HCT116 (cell line): ENCODE measurements around the gene MATCAP1. TPM values are rescaled to one million over a fixed set of nuclear protein-coding genes. Genes with fewer than 3 reads are reported as not detected.

Source experiments
- ATAC-seq: fragments of 200-7000 bp; cut with Tn5 transposase; 2 replicates; pipeline ENCODE4 v1.9.1; 2020; ENCODE audit warnings: mild to moderate bottlenecking, moderate library complexity
- BruUV-seq: library from RNA; stranded (reverse); fragments of 400-500 nt; replicated peaks from 2 replicates; lab custom pipeline; 2021; lab: Mats Ljungman, UMichigan
- CTCF ChIA-PET: fragments of 300-600 bp; sonication (Branson Sonifier 250); formaldehyde crosslinking; loops from one replicate; lab custom pipeline; 2021; ENCODE audit warnings: antibody characterized with exemption; lab: Charles Lee
- POLR2A ChIA-PET: fragments of 300-600, 350-600 bp; sonication (Branson Sonifier 250); formaldehyde crosslinking; loops from one replicate; lab custom pipeline; 2021; ENCODE audit warnings: antibody characterized with exemption; lab: Charles Lee
- RAD21 ChIA-PET, 2 experiments: fragments of 300-600 bp; sonication (Branson Sonifier 250); formaldehyde crosslinking; loops; one replicate each; lab custom pipeline; 2023; ENCODE audit warnings: low total read pairs in 2 of 2; ENCODE audit not compliant: uncharacterized antibody in 2 of 2, unreplicated experiment in 2 of 2, low non-redundant PET in 1 of 2; lab: Charles Lee
- DNase-seq: peaks from one replicate; pipeline ENCODE4 v3.0.0-alpha.2; 2010; ENCODE audit warnings: low read depth, low spot score
- H2AFZ ChIP-seq: fragments of 200-600 bp; shearing (Covaris generic), sonication (generic); 2 replicates; pipeline ENCODE4 v1.6.1; 2017; ENCODE audit warnings: low read depth, mixed run types, mixed read lengths, antibody characterized with exemption, low read length; ENCODE audit not compliant: poor library complexity, severe bottlenecking
- H3K27ac ChIP-seq: 2 replicates; pipeline ENCODE4 v1.5.1; 2012; ENCODE audit warnings: low read depth, low read length
- H3K27me3 ChIP-seq: fragments of 200-600 bp; sonication (generic); 2 replicates; pipeline ENCODE4 v1.6.1; 2016; ENCODE audit warnings: mixed run types, low read length, mixed read lengths; ENCODE audit not compliant: insufficient read depth
- H3K36me3 ChIP-seq, 2 experiments: fragments of 200-500 bp in 1 of 2; fragments of 200-600 bp in 1 of 2; sonication (Bioruptor generic) in 1 of 2; sonication (generic) in 1 of 2; 2 replicates each; pipeline versions ENCODE4 v1.5.1 to v1.6.1; 2014 to 2016; ENCODE audit warnings: low read length in 2 of 2, inconsistent platforms in 1 of 2, mixed read lengths in 1 of 2, mixed run types in 1 of 2; ENCODE audit not compliant: insufficient read depth in 2 of 2, control insufficient read depth in 1 of 2
- H3K4me1 ChIP-seq, 2 experiments: fragments of 200-600 bp in 1 of 2; sonication (generic) in 1 of 2; 2 replicates each; pipeline versions ENCODE4 v1.5.1 to v1.6.1; 2012 to 2017; ENCODE audit warnings: low read length in 2 of 2, inconsistent platforms in 1 of 2, mild to moderate bottlenecking in 1 of 2, mixed read lengths in 1 of 2, mixed run types in 1 of 2, moderate library complexity in 1 of 2; ENCODE audit not compliant: insufficient read depth in 2 of 2, control insufficient read depth in 1 of 2
- H3K4me2 ChIP-seq: fragments of 200-600 bp; sonication (generic); 2 replicates; pipeline ENCODE4 v1.6.1; 2017; ENCODE audit warnings: mixed run types, low read length, mixed read lengths
- H3K4me3 ChIP-seq, 2 experiments: fragments of 200-600 bp in 1 of 2; sonication (generic) in 1 of 2; replicated peaks in 1 of 2; 2 replicates each; pipeline ENCODE4 v1.5.1; 2011 to 2016; ENCODE audit warnings: low read length in 2 of 2, control low read depth in 1 of 2, low read depth in 1 of 2, mild to moderate bottlenecking in 1 of 2, mixed read lengths in 1 of 2, mixed run types in 1 of 2
- H3K79me2 ChIP-seq: fragments of 200-600 bp; sonication (generic); 2 replicates; pipeline ENCODE4 v1.6.1; 2017; ENCODE audit warnings: mild to moderate bottlenecking, mixed run types, low read length, moderate library complexity, mixed read lengths; ENCODE audit not compliant: insufficient read depth
- H3K9ac ChIP-seq: fragments of 200-600 bp; sonication (generic); 2 replicates; pipeline ENCODE4 v1.6.1; 2016; ENCODE audit warnings: low read length, mixed read lengths
- H3K9me2 ChIP-seq: fragments of 200-600 bp; sonication (generic), shearing (Covaris generic); 2 replicates; pipeline ENCODE4 v1.6.1; 2017; ENCODE audit warnings: mixed run types, mild to moderate bottlenecking, moderate library complexity; ENCODE audit not compliant: insufficient read depth
- H3K9me3 ChIP-seq, 2 experiments: fragments of 200-500 bp in 1 of 2; fragments of 200-600 bp in 1 of 2; sonication (Bioruptor generic) in 1 of 2; sonication (generic) in 1 of 2; 2 replicates each; pipeline ENCODE4 v1.6.1; 2014 to 2017; ENCODE audit warnings: low read length in 2 of 2, mixed read lengths in 2 of 2, inconsistent platforms in 1 of 2, low read depth in 1 of 2, mild to moderate bottlenecking in 1 of 2, mixed run types in 1 of 2, moderate library complexity in 1 of 2; ENCODE audit not compliant: control insufficient read depth in 1 of 2, insufficient read depth in 1 of 2
- H4K20me1 ChIP-seq: fragments of 200-600 bp; sonication (generic), shearing (Covaris generic); 2 replicates; pipeline ENCODE4 v1.6.1; 2017; ENCODE audit warnings: mixed run types, mild to moderate bottlenecking, moderate library complexity; ENCODE audit not compliant: insufficient read depth
- CBX3 ChIP-seq: IDR thresholded peaks from 2 replicates; pipeline ENCODE4 v1.6.1; 2012; ENCODE audit warnings: low read depth
- EZH2 ChIP-seq: fragments of 200-600 bp; sonication (generic); IDR thresholded peaks from 2 replicates; pipeline ENCODE4 v1.6.1; 2017; ENCODE audit warnings: antibody characterized with exemption, mixed run types
- JUND ChIP-seq: IDR thresholded peaks from 2 replicates; pipeline ENCODE4 v1.6.1; 2012
- MAX ChIP-seq: IDR thresholded peaks from 2 replicates; pipeline ENCODE4 v1.6.1; 2012
- POLR2A ChIP-seq: IDR thresholded peaks from 2 replicates; pipeline ENCODE4 v1.7.0; 2011; ENCODE audit warnings: borderline replicate concordance; ENCODE audit not compliant: insufficient read depth, insufficient read length; ENCODE audit errors: extremely low read depth
- POLR2AphosphoS5 ChIP-seq: IDR thresholded peaks from 2 replicates; pipeline ENCODE4 v1.6.1; 2011; ENCODE audit warnings: mild to moderate bottlenecking, low read depth, low read length, moderate library complexity
- RAD21 ChIP-seq: IDR thresholded peaks from 2 replicates; pipeline ENCODE4 v1.6.1; 2012; ENCODE audit warnings: low read depth, mild to moderate bottlenecking
- SRF ChIP-seq: IDR thresholded peaks from 2 replicates; pipeline ENCODE4 v1.6.1; 2012; ENCODE audit warnings: low read depth
- YY1 ChIP-seq: IDR thresholded peaks from 2 replicates; pipeline ENCODE4 v1.6.1; 2011; ENCODE audit warnings: low read length, low read depth, moderate library complexity, mild to moderate bottlenecking; ENCODE audit not compliant: insufficient replicate concordance; ENCODE audit errors: extremely low read depth
- ZNF274 ChIP-seq: fragments of 200-500 bp; sonication (Bioruptor generic); IDR thresholded peaks from 2 replicates; pipeline ENCODE4 v1.6.1; 2014; ENCODE audit warnings: mild to moderate bottlenecking, low read depth, low read length, inconsistent platforms
- intact Hi-C: fragments of 100-400 bp; cut with micrococcal nuclease; formaldehyde crosslinking; loops from 2 replicates; pipeline ENCODE4 v1.10.0; 2022
- total RNA-seq: library from RNA; stranded (reverse); gene quantifications from one replicate; pipeline ENCODE4 v1.2.1, GENCODE V29; 2021; ENCODE audit not compliant: unreplicated experiment
- TF ChIP-seq, protein P1 (sequence below): IDR thresholded peaks from 2 replicates; pipeline ENCODE4 v1.6.1; 2011; ENCODE audit warnings: mild to moderate bottlenecking, low read length, moderate library complexity; ENCODE audit not compliant: insufficient replicate concordance; ENCODE audit errors: extremely low read depth

MATCAP1 gene
- total RNA-seq, 1 experiment from 2014 or later = 38.7 TPM

DNA sequence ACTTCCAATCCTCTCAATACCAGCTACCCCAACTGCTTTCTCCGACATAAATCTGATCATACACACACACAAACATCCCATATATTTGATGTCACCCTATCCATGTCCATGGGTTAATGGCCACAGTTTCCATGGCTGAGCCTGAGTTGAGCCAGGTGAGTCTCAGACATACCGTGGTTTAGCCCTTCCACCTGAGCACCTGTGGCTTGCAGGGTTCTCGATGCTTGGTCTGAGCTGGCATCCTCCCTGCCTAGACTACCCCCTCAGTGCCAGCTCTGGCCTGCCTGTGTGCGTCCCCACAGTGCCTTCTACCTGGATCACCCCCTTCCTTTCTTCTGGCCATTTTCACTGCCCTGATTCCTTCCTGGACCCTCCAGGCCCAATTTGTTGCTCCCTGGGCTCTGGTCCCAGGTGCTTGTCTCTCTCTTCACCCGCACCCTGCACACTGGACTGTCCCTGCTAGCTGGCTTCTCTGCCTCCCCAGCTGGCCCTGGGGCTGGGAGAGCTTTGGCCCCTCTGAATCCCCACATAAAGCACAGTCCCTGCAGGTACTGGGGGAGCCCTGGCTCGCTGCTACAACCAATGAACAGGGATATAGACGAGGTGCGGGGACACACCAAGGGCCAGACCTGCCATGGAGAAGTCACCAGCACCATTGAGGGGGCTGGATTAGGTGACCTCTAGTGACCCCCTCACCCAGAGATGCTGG, 22.5 kb upstream of the MATCAP1 start:
- Histone ChIP-seq H3K4me2 (no peak overlapping the region; the same call in 1 of the 2 replicates), H2AFZ (no peak overlapping the region), H3K9ac (no peak overlapping the region), H3K9me2 (no peaks in the 10 kb centered on the region), H3K27ac (no peak overlapping the region), H3K4me3 (no peak overlapping the region), H3K79me2 (no peaks in the 10 kb centered on the region), H3K27me3 (no peaks in the 10 kb centered on the region), H3K36me3 (peaks cover 11 to 14% of the 10 kb centered on the region in 2 experiments; a peak in 3 of 4 replicates), H4K20me1 (no peaks in the 10 kb centered on the region), H3K4me1 (peaks cover 11 to 25% of the 10 kb centered on the region in 2 experiments), H3K9me3 (no peaks in the 10 kb centered on the region)
- ATAC-seq = no peak
- CTCF ChIA-PET = interaction anchor here (1.8 kb wide), 1 partner anchor 8 kb away, joined by 7 read pairs; no protein-coding TSS in a partner anchor
- DNase-seq = no peak
- intact Hi-C loops = no loop called here
- BruUV-seq = no TSS peak
- POLR2A ChIA-PET = no interaction called here
- TF ChIP-seq POLR2AphosphoS5 = peak; percentile 46
- TF ChIP-seq CBX3 = no peak
- RAD21 ChIA-PET = no interaction called here

DNA sequence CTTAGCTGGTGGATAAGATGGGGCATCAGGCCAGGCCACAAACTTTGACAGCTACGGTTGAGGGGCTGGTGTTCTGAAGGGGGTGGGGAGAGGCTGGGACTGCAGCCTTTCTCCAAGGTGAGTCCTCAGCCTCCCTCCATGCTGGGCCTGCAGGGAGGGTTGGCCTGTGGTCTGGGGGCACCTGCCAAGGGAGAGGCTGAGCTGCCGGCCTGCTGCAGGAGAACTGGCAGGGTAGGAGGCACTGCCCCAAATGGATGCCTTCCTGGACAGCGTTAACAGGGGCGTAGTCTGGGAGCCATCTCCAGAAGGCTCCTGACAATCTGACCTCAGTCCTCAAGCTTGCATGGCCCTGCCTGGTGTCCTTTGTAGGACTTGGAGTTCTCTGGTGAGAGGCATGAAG, 20.3 kb upstream of the MATCAP1 start:
- H3K27ac ChIP-seq = no peak overlapping the region
- BruUV-seq = no TSS peak
- H3K27me3 ChIP-seq = no peaks in the 10 kb centered on the region
- ATAC-seq (no peak), DNase-seq (no peak)
- H3K36me3 ChIP-seq = peaks cover 11 to 17% of the 10 kb centered on the region in 2 experiments; a peak in 3 of 4 replicates
- H3K9ac ChIP-seq = no peak overlapping the region
- no peak overlapping the region for H2AFZ ChIP-seq
- H3K79me2 ChIP-seq = peaks cover 8% of the 10 kb centered on the region; the same call in 1 of the 2 replicates
- no peak overlapping the region for H3K4me3 ChIP-seq
- H3K4me1 ChIP-seq = peaks cover 15 to 39% of the 10 kb centered on the region in 2 experiments
- intact Hi-C loops = no loop called here
- H3K9me2 ChIP-seq = no peaks in the 10 kb centered on the region
- H3K4me2 ChIP-seq = no peak overlapping the region
- ChIA-PET POLR2A (no interaction called here), CTCF (no interaction called here), RAD21 (no interaction called here)
- H3K9me3 ChIP-seq = no peaks in the 10 kb centered on the region
- no peaks in the 10 kb centered on the region for H4K20me1 ChIP-seq
- TF ChIP-seq JUND (no peak), POLR2A (no peak), RAD21 (no peak), EZH2 (no peak), ZNF274 (no peak), SRF (no peak), MAX (no peak), YY1 (no peak), POLR2AphosphoS5 (no peak)
- TF ChIP-seq, protein P1, sequence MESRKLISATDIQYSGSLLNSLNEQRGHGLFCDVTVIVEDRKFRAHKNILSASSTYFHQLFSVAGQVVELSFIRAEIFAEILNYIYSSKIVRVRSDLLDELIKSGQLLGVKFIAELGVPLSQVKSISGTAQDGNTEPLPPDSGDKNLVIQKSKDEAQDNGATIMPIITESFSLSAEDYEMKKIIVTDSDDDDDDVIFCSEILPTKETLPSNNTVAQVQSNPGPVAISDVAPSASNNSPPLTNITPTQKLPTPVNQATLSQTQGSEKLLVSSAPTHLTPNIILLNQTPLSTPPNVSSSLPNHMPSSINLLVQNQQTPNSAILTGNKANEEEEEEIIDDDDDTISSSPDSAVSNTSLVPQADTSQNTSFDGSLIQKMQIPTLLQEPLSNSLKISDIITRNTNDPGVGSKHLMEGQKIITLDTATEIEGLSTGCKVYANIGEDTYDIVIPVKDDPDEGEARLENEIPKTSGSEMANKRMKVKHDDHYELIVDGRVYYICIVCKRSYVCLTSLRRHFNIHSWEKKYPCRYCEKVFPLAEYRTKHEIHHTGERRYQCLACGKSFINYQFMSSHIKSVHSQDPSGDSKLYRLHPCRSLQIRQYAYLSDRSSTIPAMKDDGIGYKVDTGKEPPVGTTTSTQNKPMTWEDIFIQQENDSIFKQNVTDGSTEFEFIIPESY = no peak
